ENCODE measurements around the gene CHRM4. TPM values are rescaled to one million over a fixed set of nuclear protein-coding genes. Genes with fewer than 3 reads are reported as not detected.

The CHRM4 gene
- total RNA-seq, 4 donors from 2014 or later, result not detected

DNA sequence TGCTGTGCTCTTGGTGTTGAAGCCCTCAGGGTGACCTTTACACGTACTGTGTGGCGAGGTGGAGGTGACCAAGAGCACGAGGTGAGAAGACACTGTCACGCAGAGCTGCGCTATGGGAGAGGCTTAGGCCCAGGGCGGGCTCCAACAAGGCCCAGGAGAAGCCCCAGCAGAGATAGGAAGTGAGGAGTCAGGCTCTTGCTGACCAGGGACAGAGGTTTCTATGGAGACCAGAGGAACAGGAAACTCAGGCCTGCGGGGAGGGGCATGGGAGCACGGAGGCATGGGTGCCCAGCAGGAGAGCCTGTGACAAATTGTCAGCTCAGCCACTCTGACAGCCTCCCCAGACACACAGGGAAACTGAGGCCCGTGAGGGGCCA lies 28.6 kb downstream of the CHRM4 start:
- Histone ChIP-seq H3K9me3 (no peaks in the 10 kb centered on the region), H3K36me3 (peaks cover 0 to 25% (median 0%) of the 10 kb centered on the region in 3 donors), H3K4me1 (peaks cover 35 to 69% (median 41%) of the 10 kb centered on the region in 3 donors), H3K4me3 (peak overlapping the region in 1 of 4 donors; percentile 59), H3K27me3 (no peaks in the 10 kb centered on the region), H3K27ac (peak overlapping the region; percentile 69 to 85 (median 84))
- 29% methylated on average over 2 of the region's 9 CpGs; no CpG with 5 or more reads in 1 of the 2 donors for WGBS, 2 donors
- intact Hi-C loops (cut with DNase I), result no loop called here
- DNase-seq, result no peak
- TF ChIP-seq POLR2A (IDR thresholded peaks at IDR 0.05), result no peak
- TF ChIP-seq, protein P1, sequence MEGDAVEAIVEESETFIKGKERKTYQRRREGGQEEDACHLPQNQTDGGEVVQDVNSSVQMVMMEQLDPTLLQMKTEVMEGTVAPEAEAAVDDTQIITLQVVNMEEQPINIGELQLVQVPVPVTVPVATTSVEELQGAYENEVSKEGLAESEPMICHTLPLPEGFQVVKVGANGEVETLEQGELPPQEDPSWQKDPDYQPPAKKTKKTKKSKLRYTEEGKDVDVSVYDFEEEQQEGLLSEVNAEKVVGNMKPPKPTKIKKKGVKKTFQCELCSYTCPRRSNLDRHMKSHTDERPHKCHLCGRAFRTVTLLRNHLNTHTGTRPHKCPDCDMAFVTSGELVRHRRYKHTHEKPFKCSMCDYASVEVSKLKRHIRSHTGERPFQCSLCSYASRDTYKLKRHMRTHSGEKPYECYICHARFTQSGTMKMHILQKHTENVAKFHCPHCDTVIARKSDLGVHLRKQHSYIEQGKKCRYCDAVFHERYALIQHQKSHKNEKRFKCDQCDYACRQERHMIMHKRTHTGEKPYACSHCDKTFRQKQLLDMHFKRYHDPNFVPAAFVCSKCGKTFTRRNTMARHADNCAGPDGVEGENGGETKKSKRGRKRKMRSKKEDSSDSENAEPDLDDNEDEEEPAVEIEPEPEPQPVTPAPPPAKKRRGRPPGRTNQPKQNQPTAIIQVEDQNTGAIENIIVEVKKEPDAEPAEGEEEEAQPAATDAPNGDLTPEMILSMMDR (IDR thresholded peaks at IDR 0.05), result no peak

DNA sequence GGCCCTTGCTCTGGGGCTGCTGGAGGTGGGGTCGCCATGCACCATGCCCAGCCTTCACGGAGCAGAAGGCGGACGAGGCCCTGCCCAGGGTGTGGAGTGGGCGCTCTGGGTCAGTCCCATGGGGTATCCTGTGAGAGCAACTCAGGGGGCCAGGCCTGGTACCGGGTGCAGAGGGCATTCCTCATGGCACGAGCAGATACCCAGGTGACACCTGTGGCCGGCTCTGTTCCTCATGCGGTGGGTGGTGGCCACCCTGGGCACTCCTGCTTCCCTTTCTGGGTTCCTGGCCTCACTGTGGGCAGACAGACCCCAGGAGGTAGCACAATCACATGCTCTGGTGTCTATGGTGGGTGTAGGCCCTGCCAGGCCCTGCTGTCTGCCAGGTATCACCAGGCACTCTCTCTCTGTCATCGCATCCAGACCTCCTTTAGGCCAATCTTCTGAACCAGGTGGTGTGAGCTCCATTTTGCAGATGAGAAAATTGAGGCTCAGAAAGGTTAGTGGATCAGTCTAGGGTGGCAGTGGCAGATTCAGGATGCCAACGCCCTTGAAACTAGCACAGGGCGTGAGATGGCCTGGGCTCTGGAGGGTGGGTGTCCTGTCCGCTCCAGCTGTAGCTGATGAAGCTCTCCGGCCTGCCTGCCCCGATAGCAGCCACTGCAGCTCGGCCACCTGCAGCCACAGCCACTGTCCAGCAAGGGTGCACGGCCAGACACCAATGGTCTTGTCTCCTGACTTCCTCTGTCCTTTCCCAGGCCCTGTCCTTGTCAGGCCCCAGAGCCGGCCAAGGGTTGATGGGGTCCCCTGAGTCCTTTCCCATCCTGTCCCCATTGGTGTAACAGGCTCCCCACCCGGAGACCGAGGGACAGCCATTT lies 29.2 kb downstream of the CHRM4 start:
- DNase-seq, result no peak
- peaks cover 41 to 69% (median 47%) of the 10 kb centered on the region in 3 donors for H3K4me1 ChIP-seq
- 64% methylated on average over 4 of the region's 20 CpGs; no CpG with 5 or more reads in 1 of the 2 donors for WGBS, 2 donors
- H3K27ac ChIP-seq, result peak overlapping the region; percentile 69 to 85 (median 84)
- no peak for TF ChIP-seq POLR2A (IDR thresholded peaks at IDR 0.05)
- TF ChIP-seq, protein P1 (IDR thresholded peaks at IDR 0.05), result no peak
- intact Hi-C loops (cut with DNase I), result no loop called here
- no peaks in the 10 kb centered on the region for H3K27me3 ChIP-seq
- no peaks in the 10 kb centered on the region for H3K9me3 ChIP-seq
- peak overlapping the region in 3 of 4 donors; percentile 36 to 59 (median 37) for H3K4me3 ChIP-seq
- peaks cover 0 to 21% (median 0%) of the 10 kb centered on the region in 3 donors for H3K36me3 ChIP-seq

DNA sequence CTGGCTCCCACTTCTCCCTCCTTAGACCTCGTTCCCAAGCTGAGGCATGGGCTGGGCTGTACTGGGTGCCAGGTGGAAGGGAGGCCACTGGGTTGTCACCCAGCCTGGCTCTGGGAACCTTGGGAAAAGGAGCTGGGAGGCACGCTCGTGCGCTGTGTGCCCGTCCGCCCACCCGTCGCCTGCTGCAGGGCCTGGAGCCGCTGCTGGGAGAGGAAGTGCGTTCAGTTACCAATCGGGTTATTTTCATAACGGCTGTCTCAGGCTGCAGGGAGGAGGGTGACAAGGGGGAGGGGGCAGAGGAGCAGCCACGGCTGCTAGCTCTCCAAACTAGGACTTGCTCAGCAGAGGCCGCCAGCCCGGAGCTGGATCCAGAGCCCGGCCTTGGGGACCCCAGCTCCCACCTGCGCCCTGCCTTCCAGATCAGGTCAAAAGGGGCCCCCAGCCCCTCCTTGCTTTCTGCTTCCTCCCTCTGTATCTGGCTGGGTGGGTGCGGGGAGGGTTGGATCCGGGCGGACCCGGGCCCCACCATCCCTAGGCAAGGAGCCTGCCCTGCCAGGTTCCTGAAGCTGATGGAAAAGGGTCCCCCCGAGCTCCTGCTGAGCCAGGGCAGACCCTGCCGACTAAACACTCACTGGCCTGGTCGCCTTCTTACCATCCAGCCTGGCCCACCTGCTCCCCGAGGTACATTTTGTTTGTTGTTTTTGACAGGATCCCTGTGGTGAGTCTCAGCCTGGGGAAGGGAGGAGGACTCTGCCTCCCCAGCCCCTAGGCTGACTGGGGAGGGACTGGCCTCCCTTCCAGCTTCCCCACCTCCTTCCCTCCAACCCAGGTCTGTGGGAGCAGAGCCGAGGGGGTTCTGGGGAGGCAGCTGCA lies 30.1 kb downstream of the CHRM4 start:
- TF ChIP-seq, protein P1 (IDR thresholded peaks at IDR 0.05), result no peak
- peak in 1 of 4 donors; percentile 13 for TF ChIP-seq POLR2A (IDR thresholded peaks at IDR 0.05)
- H3K27ac ChIP-seq, result peak overlapping the region; percentile 69 to 85 (median 84)
- H3K36me3 ChIP-seq, result peaks cover 0 to 14% (median 0%) of the 10 kb centered on the region in 3 donors
- no peaks in the 10 kb centered on the region for H3K9me3 ChIP-seq
- intact Hi-C loops (cut with DNase I), result no loop called here
- no peaks in the 10 kb centered on the region for H3K27me3 ChIP-seq
- peaks cover 49 to 69% (median 50%) of the 10 kb centered on the region in 3 donors for H3K4me1 ChIP-seq
- 12 to 59% methylated on average over 8 to 14 of the region's 26 CpGs for WGBS, 2 donors
- DNase-seq, result no peak
- H3K4me3 ChIP-seq, result peak overlapping the region; percentile 0 to 59 (median 36)

DNA sequence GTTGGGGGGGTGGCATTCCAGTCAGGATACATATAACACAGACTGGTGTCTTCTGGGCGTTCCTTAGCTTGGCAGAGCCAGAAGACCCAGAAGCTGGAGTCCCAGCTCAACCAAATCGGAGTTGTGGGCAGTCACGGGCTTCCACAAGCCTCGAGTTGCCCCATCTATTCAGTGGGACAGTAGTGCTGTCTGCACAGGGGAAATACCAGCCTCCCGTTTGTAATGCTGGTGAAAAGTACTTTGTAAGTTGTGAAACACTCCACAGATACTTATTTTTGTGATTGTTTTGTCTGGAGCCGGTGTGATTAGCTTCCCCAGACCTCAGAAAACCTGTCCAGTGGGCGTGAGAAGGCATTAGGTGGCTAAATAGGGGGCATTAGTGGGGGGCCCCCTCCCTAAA lies 30.7 kb downstream of the CHRM4 start:
- Histone ChIP-seq H3K4me3 (peak overlapping the region; percentile 0 to 59 (median 36)), H3K27me3 (no peaks in the 10 kb centered on the region), H3K9me3 (no peaks in the 10 kb centered on the region), H3K4me1 (peaks cover 49 to 73% (median 53%) of the 10 kb centered on the region in 3 donors), H3K36me3 (peaks cover 0 to 11% (median 0%) of the 10 kb centered on the region in 3 donors), H3K27ac (peak overlapping the region; percentile 69 to 85 (median 84))
- no peak for DNase-seq
- 46% methylated on average over 5 of the region's 7 CpGs; no CpG with 5 or more reads in 1 of the 2 donors for WGBS, 2 donors
- intact Hi-C loops (cut with DNase I), result no loop called here
- no peak for TF ChIP-seq POLR2A (IDR thresholded peaks at IDR 0.05)
- TF ChIP-seq, protein P1 (IDR thresholded peaks at IDR 0.05), result no peak
